KOPT-K1 (cell line): Measurements from ENCODE around the gene NABP1.

Experiments used
- H3K27ac ChIP-seq: fragments of 200-600 bp; sonication (generic); 2 replicates; pipeline ENCODE4 v1.5.1; 2016; ENCODE audit warnings: antibody characterized with exemption, mild to moderate bottlenecking, low read depth, low read length; ENCODE audit not compliant: poor library complexity, severe bottlenecking
- H3K36me3 ChIP-seq: fragments of 200-600 bp; sonication (generic); 2 replicates; pipeline ENCODE4 v1.5.1; 2017; ENCODE audit warnings: antibody characterized with exemption, mild to moderate bottlenecking, low read length, moderate library complexity; ENCODE audit not compliant: insufficient read depth
- H3K9me3 ChIP-seq: fragments of 200-600 bp; sonication (generic); 2 replicates; pipeline ENCODE4 v1.5.1; 2017; ENCODE audit warnings: antibody characterized with exemption, low read length, mild to moderate bottlenecking; ENCODE audit not compliant: insufficient read depth, poor library complexity, severe bottlenecking

The NABP1 gene

DNA sequence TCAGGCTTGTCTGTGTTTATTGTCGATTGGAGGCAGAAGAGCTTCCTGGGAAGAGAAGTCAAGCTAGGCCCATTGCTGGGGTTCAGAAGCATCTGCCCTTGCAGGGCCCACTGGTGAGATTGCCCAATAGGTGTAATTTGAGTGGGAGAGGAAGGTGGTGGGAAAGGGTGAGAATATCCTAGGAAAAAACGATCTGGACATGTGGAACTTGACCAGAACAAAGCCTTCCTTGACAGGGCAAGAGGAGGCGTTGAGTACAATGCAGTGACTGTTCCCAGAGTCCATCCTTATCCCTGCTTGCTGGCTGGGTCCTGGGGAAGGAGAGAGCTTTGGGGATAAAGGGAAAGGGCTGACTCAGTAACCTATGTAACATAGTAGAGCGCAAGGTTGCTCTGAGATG is 27.1 kb downstream of the NABP1 start:
- Histone ChIP-seq H3K9me3 (no peaks in the 10 kb centered on the region), H3K36me3 (no peaks in the 10 kb centered on the region), H3K27ac (no peak overlapping the region)

- Histone ChIP-seq H3K27ac (no peak overlapping the region), H3K36me3 (no peaks in the 10 kb centered on the region), H3K9me3 (no peaks in the 10 kb centered on the region)
Measured at GRCh38 chr2:191705701-191706100, 27.8 kb downstream of the NABP1 start.

GRCh38 chr2:191706791-191707190 is 28.9 kb downstream of the NABP1 start:
- no peak overlapping the region for H3K27ac ChIP-seq
- H3K36me3 ChIP-seq: no peaks in the 10 kb centered on the region
- H3K9me3 ChIP-seq: no peaks in the 10 kb centered on the region

GRCh38 chr2:191707542-191707941 is 29.6 kb downstream of the NABP1 start:
- Histone ChIP-seq H3K9me3 (no peaks in the 10 kb centered on the region), H3K27ac (no peak overlapping the region), H3K36me3 (no peaks in the 10 kb centered on the region)

DNA sequence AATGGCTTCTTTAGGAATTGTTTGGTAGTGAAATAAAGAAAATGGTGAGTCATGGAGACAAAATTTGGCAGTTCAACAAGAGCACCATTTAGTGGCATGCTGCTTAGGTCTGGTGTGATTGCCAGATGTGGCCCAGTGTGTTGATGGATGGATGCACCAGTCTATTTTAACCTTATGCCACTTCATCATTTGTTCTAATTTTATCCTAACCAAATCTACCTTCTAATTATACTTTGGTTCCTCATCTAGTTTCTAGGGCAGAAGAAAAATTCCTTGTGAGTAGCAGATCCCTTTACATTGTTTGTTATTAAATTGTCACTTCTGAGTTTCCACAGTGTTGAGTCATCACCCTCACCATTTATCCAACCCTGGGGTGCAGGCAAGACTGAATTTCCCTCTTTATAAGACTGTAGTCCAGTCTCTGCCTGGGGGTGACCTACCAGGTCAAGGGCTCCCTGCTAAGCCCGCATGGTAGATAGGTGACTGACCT is 32.5 kb downstream of the NABP1 start:
- H3K36me3 ChIP-seq: no peaks in the 10 kb centered on the region
- H3K27ac ChIP-seq: no peak overlapping the region
- H3K9me3 ChIP-seq: no peaks in the 10 kb centered on the region

GRCh38 chr2:191711621-191712020 is 33.7 kb downstream of the NABP1 start:
- Histone ChIP-seq H3K9me3 (no peaks in the 10 kb centered on the region), H3K27ac (no peak overlapping the region), H3K36me3 (no peaks in the 10 kb centered on the region)

- Histone ChIP-seq H3K27ac (no peak overlapping the region), H3K36me3 (no peaks in the 10 kb centered on the region), H3K9me3 (no peaks in the 10 kb centered on the region)
Measured at GRCh38 chr2:191713837-191714236, 35.9 kb downstream of the NABP1 start.

- Histone ChIP-seq H3K36me3 (no peaks in the 10 kb centered on the region), H3K27ac (no peak overlapping the region), H3K9me3 (no peaks in the 10 kb centered on the region)
Measured at GRCh38 chr2:191714925-191715324, 37.0 kb downstream of the NABP1 start.

- H3K9me3 ChIP-seq: no peaks in the 10 kb centered on the region
- H3K27ac ChIP-seq: no peak overlapping the region
- H3K36me3 ChIP-seq: no peaks in the 10 kb centered on the region
Measured at GRCh38 chr2:191715471-191715870, 37.5 kb downstream of the NABP1 start.

DNA sequence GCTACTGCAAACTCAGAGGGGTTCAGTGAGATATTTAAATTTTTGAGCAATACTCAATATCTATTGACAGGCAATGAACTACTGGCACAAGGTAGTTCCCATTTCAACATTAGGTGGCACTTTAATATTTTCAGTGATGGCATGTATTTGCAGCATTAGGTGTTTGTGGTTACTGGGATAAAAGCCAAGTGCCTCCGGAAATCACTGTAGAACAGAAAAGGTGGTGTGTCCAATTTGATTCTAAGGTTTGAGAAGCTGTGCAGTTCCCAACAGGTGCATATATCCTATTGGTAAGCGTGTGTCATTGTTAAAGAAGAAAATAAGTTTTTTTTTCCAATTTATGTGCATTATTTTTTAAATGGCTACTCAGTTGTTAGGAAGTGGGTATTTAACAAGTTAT is 41.3 kb downstream of the NABP1 start:
- H3K36me3 ChIP-seq: no peaks in the 10 kb centered on the region

DNA sequence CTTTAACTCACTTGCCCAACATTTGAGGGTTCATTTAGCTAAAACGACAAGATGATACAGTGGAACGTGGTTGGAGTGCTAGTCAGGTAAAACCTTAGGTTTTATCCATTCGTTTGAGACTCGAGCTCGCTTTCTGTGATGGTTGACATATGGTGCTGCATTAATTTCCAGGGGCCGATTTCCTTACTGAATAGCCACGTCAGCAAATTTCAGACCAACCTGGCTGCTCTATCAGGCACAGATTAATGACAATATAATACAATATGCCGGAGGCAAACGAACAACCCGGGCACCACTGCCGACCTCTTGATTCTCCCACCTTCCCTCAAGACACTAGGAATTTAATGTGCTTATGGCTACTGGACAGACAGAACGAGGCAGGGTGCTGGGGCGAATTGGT is 42.0 kb downstream of the NABP1 start:
- no peaks in the 10 kb centered on the region for H3K9me3 ChIP-seq
- no peak overlapping the region for H3K27ac ChIP-seq
- H3K36me3 ChIP-seq: no peaks in the 10 kb centered on the region

More for the DNA sequence above, 41.3 kb downstream of the NABP1 start:
- no peak overlapping the region for H3K27ac ChIP-seq
- H3K9me3 ChIP-seq: no peaks in the 10 kb centered on the region

- no peaks in the 10 kb centered on the region for H3K36me3 ChIP-seq
- H3K9me3 ChIP-seq: no peaks in the 10 kb centered on the region
- no peak overlapping the region for H3K27ac ChIP-seq
Measured at GRCh38 chr2:191721331-191721730, 43.4 kb downstream of the NABP1 start.

DNA sequence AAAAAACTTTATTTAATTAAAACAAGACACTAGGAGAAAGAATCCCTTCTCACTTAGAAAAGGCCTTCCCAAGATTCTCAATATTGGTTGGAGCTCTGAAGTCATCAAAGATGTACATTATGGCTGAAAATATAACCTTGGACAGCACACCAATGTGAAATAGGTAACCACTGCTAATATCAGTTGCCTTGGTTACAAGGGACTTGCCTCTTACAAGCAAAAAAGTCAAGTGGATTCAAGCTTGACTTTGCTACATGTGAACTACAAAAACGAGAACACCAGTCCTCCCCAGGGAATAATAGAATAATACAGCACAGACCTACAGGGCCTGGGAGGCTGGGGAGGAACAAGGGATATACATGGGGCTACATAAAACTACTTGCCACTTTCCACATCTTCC is 46.1 kb downstream of the NABP1 start:
- Histone ChIP-seq H3K9me3 (no peaks in the 10 kb centered on the region), H3K36me3 (no peaks in the 10 kb centered on the region), H3K27ac (no peak overlapping the region)

- no peaks in the 10 kb centered on the region for H3K36me3 ChIP-seq
- H3K27ac ChIP-seq: no peak overlapping the region
- H3K9me3 ChIP-seq: no peaks in the 10 kb centered on the region
Measured at GRCh38 chr2:191728750-191729624, 51.1 kb downstream of the NABP1 start.

DNA sequence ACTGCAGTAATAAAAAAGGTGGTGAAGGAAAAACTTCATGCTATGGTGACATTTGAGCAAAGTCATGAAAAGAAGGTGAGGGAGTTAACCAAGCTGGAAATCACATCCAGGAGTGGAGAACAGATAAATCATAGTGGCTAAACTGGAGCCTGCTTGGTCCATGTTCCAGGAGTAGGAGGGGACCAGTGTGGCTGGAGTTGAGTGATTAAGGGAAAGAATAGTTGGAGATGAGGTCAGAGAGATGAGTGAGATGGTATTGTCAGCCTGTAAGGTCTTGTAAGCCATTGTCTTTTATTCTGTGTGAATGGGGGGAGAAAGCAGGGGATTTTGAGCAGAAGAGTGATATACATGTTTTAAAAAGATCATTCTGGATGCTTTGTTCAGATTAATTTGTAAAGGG is 52.3 kb downstream of the NABP1 start:
- Histone ChIP-seq H3K9me3 (no peaks in the 10 kb centered on the region), H3K36me3 (no peaks in the 10 kb centered on the region), H3K27ac (no peak overlapping the region)
